ENCODE data around the gene TXNL4B.

Gene TXNL4B

DNA sequence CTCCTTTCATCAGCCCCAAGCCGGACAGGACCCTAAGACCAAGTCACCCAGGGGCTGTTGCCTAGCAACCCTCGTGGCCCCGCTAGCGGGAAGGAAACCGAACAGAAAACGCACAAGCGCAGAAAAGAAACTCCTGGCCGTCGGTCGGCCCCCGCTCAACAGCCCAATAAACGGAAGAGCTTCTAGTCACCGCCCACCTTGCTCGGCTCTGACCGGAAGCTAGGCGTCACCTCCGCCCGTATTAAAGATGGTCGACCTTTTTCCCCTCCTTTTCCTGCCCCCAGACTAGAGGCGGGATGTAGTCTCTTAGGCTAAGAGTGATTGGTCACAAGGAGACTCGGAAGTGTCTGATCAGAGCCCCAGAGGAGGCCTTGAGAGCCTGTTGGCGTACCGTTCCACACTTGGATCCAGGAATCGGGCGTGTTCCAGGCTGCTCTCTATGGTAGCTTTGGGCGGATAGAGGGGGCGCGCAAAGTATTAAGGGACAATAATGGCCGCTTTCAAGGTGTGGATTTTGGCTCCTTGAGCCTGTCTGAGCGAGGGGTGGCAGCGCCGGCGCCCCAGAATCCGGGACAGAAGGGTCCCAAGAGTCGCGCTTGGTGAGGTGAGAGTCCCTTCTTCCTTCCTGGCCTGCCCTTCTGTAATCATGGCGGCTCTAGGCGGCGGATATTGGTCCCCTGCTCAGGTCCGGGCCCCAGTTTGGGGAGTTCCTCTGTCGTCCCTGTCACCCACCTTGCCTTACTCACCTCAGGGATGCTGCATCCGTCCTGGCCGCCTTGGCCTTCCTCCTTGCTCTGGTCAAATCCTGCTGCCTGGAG, at the start of gene TXNL4B, which contains the start of gene DHX38:
Gene TXNL4B, minus strand, starts transcription at position 173 of the 818 bp plus-strand sequence. CDS start 2,871 bp downstream, outside the sequence.
Gene DHX38, plus strand, starts transcription at position 400 of the 818 bp plus-strand sequence. CDS start 2,311 bp downstream, outside the sequence.
- peak; percentile 98 for DNase-seq

- DNase-seq: no peak
Measured at GRCh38 chr16:72142476-72142875, 49.1 kb upstream of the TXNL4B start.

- DNase-seq: no peak
Measured at GRCh38 chr16:72139908-72140307, 46.5 kb upstream of the TXNL4B start.

- no peak for DNase-seq
Measured at GRCh38 chr16:72138064-72138572, 44.7 kb upstream of the TXNL4B start.

- no peak for DNase-seq
Measured at GRCh38 chr16:72137380-72138063, 44.1 kb upstream of the TXNL4B start.

GRCh38 chr16:72134507-72134906, 41.1 kb upstream of the TXNL4B start:
- DNase-seq: no peak

- no peak for DNase-seq
Measured at GRCh38 chr16:72132726-72133125, 39.3 kb upstream of the TXNL4B start.

DNA sequence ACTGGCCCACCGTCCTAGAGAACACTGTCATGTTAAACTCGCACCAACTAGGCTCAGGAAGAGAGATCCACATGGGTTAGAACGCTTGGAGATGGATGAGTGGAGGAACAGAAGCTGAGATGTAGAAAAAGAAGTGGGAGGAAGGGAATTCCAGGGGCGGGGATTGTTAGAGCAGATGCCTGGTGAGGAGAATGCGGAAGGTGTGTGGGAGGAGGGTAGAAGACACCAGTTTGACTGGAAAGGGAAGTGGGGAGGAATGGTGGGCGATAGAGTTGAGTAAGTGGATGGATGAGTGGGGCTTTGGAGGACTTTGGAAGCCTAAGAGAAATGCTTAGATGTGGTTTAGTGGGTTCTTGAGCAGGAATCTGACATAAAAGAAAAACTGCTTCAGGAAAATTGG, 37.6 kb upstream of the TXNL4B start:
- DNase-seq: no peak

DNA sequence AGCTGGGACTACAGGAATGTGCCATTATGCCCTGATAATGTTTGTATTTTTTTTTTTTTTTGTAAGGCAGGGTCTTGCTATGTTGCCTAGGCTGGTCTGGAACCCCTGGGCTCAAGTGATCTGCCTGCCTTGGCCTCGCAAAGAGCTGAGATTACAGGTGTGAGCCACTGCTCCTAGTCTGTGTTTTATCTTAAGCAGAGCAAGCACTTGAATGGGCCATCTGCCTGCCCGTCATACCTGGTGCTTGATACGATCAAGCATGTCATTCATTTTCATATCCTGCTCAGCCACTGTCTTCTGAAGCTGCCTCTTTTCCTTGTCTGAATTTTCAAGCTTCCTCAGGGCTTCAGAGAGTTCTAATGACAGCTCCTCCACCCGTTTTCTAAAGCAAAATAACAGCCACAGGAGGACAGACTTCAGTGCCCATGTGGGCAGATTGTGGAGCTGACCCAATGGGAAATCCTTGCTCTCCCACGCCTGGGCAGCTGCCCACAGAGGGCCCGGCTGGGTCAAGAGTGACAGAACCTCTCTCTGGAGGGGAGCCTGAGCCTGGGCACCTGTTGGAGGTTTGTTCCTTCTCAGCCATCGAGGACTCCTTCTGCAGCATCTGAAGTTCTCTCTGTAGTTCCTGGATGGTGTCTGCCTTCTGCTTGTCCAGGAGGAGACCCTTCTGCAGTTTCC, 36.7 kb upstream of the TXNL4B start:
- DNase-seq: no peak

DNA sequence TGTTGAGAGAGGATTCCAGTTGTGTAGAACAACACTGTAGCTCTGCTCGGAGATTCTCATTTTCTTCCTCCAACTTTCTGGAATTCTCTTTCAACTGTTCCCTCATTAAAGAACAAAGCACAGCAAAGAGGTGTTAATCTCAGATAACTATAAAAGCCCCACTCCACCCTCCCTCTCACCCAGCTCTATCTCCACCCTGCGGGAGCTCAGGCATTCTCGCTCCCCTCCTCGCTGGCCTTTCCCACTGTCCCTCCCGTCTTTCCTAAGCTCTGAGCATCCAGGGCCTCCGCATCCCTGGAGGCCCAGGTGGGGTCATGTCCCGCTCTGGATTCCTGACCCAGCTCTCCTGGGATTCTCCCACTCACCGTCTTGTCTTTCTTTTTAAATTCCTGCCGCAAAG, 35.3 kb upstream of the TXNL4B start:
- no peak for DNase-seq

DNA sequence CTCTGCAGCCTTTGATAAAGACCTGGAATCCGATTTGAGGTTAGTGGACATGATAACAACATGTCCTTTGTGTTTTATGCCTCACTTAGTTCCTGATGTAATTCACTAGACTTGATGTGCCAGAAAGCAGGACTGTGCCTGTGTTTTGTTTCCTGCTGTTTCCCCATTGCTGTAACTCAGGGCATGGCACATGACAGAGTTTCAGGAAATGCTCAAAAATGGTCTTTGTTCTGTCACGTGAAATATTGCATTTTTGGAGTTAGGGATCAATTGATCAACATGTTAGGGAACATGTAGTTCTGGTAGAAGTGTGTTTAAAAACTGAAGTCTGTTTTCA, 33.0 kb upstream of the TXNL4B start:
- DNase-seq: no peak

DNA sequence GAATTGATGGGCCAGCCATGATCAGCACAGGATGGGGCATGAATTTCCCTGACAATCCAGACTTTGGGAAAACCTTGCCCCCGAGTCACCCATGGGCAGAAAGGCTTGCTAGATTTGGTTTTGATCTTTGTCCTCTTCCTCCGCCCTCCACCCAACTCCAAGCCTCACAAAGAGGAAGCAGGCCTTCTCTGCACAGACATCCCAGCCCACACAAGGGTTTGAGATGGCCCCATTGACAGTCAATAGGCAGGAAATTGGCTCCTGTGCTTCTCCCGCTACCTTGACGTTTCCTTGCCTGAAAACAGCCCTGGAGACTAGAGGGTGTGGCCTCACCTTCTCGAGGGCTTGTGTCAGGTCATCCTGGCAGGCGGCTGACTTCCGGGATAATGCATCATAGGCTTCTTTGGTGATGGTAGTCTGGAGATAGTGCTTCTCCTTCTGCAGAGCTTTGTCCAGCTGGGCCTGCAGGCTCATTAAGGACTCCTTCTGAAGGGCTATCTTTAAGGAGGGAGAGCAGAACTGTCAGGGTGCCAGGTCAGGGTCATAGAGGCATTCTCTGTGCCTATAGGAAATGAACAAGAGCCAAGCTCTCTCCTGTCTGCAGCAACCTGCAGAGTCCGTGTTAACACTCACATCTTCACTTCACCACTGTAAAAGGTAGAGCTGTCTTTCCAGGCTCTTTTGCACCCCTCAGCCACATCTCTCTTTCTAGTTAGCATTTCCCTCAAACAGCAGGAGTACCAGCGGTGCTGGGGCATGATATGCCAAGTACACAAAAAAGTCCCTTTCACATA, 32.4 kb upstream of the TXNL4B start:
- DNase-seq: no peak

DNA sequence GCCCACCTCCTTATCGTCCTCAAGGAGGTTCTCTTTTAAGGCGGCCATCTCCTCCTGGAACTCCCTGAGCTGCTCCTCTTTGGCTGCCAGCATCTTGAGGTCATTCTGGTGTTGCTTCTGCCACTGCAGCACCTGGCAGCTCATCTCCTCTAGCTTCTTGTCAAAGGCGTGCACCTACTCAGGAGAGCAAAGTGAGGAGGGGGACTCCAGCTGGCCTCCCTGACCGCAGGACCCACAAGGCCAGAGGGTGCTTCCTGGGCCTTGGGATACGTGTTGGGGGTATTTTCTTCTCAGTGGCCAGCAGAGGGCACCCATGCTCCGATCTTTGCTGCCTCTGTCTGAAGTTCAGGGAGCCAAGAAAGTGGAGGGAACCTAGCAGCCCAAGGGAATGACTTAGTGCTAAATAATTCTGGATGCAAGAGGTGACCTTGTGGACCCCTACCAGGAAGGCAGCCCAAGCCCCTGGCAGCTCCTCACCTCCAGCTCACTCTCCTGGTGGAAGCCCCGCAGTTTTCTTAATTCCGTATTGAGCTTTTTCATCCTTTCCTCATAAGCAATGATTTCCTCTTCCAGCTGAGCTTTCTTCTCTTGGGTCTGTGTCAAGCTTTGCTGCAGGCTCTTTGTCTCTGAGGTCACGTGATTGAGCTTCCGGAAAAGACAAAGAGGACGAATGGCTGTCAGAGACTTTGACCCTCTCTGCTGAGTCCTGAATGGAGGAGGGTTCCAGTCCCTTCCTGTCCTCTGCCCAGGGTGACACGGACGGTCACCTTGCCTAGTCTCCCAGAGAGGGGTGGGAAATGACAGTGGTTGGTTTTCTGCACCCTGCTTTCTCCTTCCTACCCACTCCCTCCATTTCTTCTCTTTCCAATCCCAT, 31.6 kb upstream of the TXNL4B start:
- DNase-seq: peak; percentile 72

DNA sequence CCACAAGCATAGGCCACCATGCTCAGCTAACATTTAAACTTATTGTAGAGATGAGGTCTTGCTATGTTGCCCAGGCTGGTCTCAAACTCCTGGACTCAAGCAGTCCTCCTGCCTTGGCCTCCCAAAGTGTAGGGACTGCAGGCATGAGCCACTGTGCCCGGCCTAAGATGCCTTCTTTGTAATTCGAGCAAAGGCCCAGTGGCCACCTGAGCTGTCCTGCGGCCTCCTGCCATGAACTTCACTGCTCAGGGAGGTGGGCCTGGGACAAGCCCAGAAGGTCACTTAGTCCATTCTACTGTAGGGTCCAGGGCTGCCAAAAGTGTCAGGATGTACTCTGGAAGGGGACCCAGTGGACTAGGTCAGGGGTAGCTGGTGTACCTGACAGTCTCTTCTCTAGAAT, 30.7 kb upstream of the TXNL4B start:
- no peak for DNase-seq

GRCh38 chr16:72123426-72123825, 30.0 kb upstream of the TXNL4B start:
- no peak for DNase-seq

DNA sequence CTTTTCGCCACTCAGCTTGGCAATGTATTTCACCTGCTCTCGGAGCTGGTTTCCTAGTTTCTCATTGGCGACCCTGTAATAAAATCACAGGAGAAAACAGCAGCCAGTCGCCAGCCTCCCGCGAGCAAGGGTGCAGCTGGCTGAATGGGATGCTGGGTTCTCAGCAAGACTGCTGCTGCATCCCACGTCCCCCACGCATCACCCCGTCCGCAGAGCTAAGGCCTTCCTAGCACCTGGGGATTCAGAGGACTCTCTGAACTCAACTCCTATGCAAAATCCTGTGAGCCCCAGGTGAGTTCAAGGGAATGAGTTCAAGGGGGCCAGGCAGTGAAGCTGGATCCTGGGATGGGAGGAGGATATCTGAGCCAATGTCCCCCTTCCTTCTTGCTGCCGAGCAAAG, 29.5 kb upstream of the TXNL4B start:
- no peak for DNase-seq

DNA sequence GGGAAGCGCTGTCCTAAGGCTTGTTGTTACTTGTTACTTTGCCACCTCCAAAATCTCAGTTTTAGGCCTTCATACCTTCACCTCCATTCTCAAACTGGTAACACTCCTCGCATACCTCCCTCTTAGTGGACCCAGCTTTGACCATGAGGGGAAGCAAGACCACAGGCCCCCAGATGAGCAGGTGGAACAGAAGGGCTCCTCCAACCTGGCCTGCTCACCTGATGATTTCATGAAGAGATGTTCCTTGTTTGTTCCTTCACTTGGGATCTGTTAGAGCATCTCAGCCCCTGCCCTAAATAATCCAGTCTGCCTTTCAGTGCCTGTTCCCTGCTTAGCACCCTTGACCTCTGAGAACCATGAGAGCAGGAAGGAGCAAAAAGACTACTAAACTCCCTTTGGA, 28.9 kb upstream of the TXNL4B start:
- DNase-seq: no peak

- DNase-seq: no peak
Measured at GRCh38 chr16:72120026-72120425, 26.6 kb upstream of the TXNL4B start.

GRCh38 chr16:72113616-72113945, 20.2 kb upstream of the TXNL4B start:
- no peak for DNase-seq

DNA sequence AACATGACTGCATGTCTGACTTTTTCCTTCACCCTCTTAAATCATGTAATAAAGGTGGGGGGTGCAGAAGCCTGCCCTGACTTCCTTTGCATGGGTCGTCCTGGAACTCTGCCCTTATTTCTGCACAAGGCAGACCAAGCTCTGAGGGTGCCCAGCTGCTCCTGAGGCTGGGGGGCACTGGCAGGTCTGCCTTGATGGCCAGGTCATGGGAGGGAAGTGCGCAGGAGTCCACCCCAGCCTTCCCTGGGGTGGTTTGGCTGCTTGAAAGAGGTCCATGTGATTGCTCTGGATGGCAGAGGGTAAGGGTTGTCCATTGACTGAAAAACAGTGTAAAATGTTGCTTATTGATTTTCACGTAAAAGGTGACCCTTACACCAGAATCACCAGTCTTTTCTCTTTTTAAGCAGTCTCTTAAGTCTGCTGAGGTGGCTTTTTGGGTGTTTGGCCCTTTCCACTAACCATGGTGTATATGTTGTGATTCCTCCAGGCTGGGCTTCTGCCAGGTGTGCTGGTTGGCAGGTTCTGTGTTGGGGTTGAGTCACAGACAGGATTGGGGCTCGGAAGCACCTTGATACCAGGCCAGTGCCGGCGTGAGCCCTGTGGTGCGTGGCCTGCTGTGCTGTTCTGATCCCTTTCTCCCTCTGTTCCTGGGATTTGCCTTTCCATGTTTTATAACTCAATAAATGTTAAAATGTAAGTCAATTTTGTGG, 19.6 kb upstream of the TXNL4B start:
- DNase-seq: no peak

DNA sequence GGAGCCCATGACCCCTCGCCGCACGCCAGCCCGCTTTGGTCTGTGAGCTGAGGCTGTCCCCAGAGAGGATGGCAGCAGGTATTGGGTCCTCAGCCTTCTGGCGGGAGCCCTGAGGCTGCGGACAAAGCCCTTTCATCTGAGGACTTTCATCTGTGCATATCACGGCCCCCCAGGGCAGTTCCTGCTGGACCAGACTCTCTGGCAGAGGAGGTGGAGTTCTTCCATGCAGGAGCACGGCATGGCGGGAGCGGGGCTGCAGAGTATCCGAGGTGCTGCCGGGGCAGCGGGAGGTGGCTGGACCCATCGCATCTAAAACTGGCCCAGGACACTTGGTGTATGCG, 19.0 kb upstream of the TXNL4B start:
- DNase-seq: no peak

All from RPMI8226 (cell line).